IMR-90 (cell line): Measurements from ENCODE around the gene FBXL14. TPM values are rescaled to one million over a fixed set of nuclear protein-coding genes. Genes with fewer than 3 reads are reported as not detected.

ENCODE experiments used
- ATAC-seq: fragments of 200-7000 bp; cut with Tn5 transposase; 2 replicates; pipeline ENCODE4 v1.9.1; 2020; ENCODE audit warnings: low read depth, mild to moderate bottlenecking, moderate library complexity
- BruUV-seq: library from RNA; stranded (reverse); fragments of 400-500 nt; replicated peaks from 2 replicates; lab custom pipeline; 2021; lab: Mats Ljungman, UMichigan
- CTCF ChIA-PET: fragments of 300-600 bp; formaldehyde crosslinking; extraction: SDS; loops from one replicate; lab custom pipeline; 2021; ENCODE audit warnings: antibody characterized with exemption; lab: Yijun Ruan, JAX
- POLR2A ChIA-PET: fragments of 300-600 bp; sonication (Branson Sonifier 250); formaldehyde crosslinking; loops from one replicate; lab custom pipeline; 2022; ENCODE audit warnings: antibody characterized with exemption; ENCODE audit not compliant: unreplicated experiment; lab: Charles Lee
- DNase-seq: peaks from one replicate; pipeline ENCODE4 v3.0.0; 2013
- H2AFZ ChIP-seq: replicated peaks from 2 replicates; pipeline ENCODE3; 2013; ENCODE audit warnings: low read length, mild to moderate bottlenecking; ENCODE audit not compliant: poor library complexity
- H2AK5ac ChIP-seq: 2 replicates; pipeline ENCODE4 v1.6.1; 2013; ENCODE audit warnings: low read depth, low read length, inconsistent platforms
- H2AK9ac ChIP-seq: replicated peaks from 2 replicates; pipeline ENCODE3; 2013; ENCODE audit warnings: mild to moderate bottlenecking, low read depth, low read length, moderate library complexity; ENCODE audit not compliant: poor library complexity
- H2BK120ac ChIP-seq: 2 replicates; pipeline ENCODE4 v1.6.1; 2013; ENCODE audit warnings: low read depth, low read length, inconsistent platforms
- H2BK15ac ChIP-seq: 3 replicates; pipeline ENCODE4 v1.6.1; 2013; ENCODE audit warnings: low read depth, low read length, inconsistent platforms
- H2BK20ac ChIP-seq: 2 replicates; pipeline ENCODE4 v1.6.1; 2013; ENCODE audit warnings: low read depth, mild to moderate bottlenecking, inconsistent platforms, low read length, moderate library complexity
- H2BK5ac ChIP-seq: 2 replicates; pipeline ENCODE4 v1.6.1; 2013; ENCODE audit warnings: mild to moderate bottlenecking, low read depth, low read length, inconsistent platforms; ENCODE audit not compliant: poor library complexity, severe bottlenecking
- H3K14ac ChIP-seq: replicated peaks from 2 replicates; pipeline ENCODE4 v1.6.1; 2013; ENCODE audit warnings: low read depth, low read length, inconsistent platforms
- H3K18ac ChIP-seq: 2 replicates; pipeline ENCODE4 v1.6.1; 2013; ENCODE audit warnings: low read depth, low read length, control low read depth
- H3K23ac ChIP-seq: 2 replicates; pipeline ENCODE4 v1.6.1; 2013; ENCODE audit warnings: low read depth, low read length, inconsistent platforms
- H3K27ac ChIP-seq: 2 replicates; pipeline ENCODE4 v1.5.1; 2013; ENCODE audit warnings: mild to moderate bottlenecking, control low read depth, low read length; ENCODE audit not compliant: insufficient read depth
- H3K27me3 ChIP-seq: 2 replicates; pipeline ENCODE4 v1.6.1; 2013; ENCODE audit warnings: low read length; ENCODE audit not compliant: control insufficient read depth, insufficient read depth
- H3K36me3 ChIP-seq: 2 replicates; pipeline ENCODE4 v1.6.1; 2013; ENCODE audit warnings: low read length, mixed read lengths; ENCODE audit not compliant: control insufficient read depth, insufficient read depth
- H3K4ac ChIP-seq: 2 replicates; pipeline ENCODE4 v1.6.1; 2013; ENCODE audit warnings: low read depth, low read length, inconsistent platforms
- H3K4me1 ChIP-seq: 2 replicates; pipeline ENCODE4 v1.6.1; 2013; ENCODE audit warnings: low read length, mixed read lengths; ENCODE audit not compliant: control insufficient read depth, insufficient read depth
- H3K4me2 ChIP-seq: 2 replicates; pipeline ENCODE4 v1.6.1; 2013; ENCODE audit warnings: low read depth, mild to moderate bottlenecking, control low read depth, low read length, moderate library complexity
- H3K4me3 ChIP-seq: 2 replicates; pipeline ENCODE4 v1.5.1; 2013; ENCODE audit warnings: low read depth, mild to moderate bottlenecking, control low read depth, low read length, moderate library complexity; ENCODE audit not compliant: insufficient read depth
- H3K56ac ChIP-seq: 2 replicates; pipeline ENCODE4 v1.6.1; 2013; ENCODE audit warnings: low read length, inconsistent platforms; ENCODE audit not compliant: insufficient read depth; ENCODE audit errors: extremely low read depth
- H3K79me1 ChIP-seq, 2 experiments: 2 replicates each; pipeline ENCODE4 v1.6.1; 2013; ENCODE audit warnings: low read length in 2 of 2, inconsistent platforms in 1 of 2, low read depth in 1 of 2
- H3K9ac ChIP-seq: 2 replicates; pipeline ENCODE4 v1.6.1; 2013; ENCODE audit warnings: low read depth, low read length, control low read depth
- H3K9me1 ChIP-seq: 2 replicates; pipeline ENCODE4 v1.6.1; 2013; ENCODE audit warnings: low read length, inconsistent platforms; ENCODE audit not compliant: insufficient read depth
- H3K9me3 ChIP-seq: 2 replicates; pipeline ENCODE4 v1.6.1; 2013; ENCODE audit warnings: low read length; ENCODE audit not compliant: control insufficient read depth, insufficient read depth
- H4K20me1 ChIP-seq: 2 replicates; pipeline ENCODE4 v1.6.1; 2013; ENCODE audit warnings: low read length, inconsistent platforms; ENCODE audit not compliant: insufficient read depth
- H4K5ac ChIP-seq: 2 replicates; pipeline ENCODE4 v1.6.1; 2013; ENCODE audit warnings: mild to moderate bottlenecking, low read depth, low read length, control low read depth
- H4K8ac ChIP-seq, 2 experiments: 2 replicates each; pipeline ENCODE4 v1.6.1; 2013; ENCODE audit warnings: low read depth in 2 of 2, low read length in 2 of 2, control low read depth in 1 of 2, inconsistent platforms in 1 of 2
- H4K91ac ChIP-seq: 2 replicates; pipeline ENCODE4 v1.6.1; 2013; ENCODE audit warnings: low read depth, low read length, inconsistent platforms; ENCODE audit not compliant: insufficient read depth
- ELK1 ChIP-seq: fragments of 150-350 bp; IDR thresholded peaks from 2 replicates; pipeline ENCODE4 v1.6.1; 2016; ENCODE audit warnings: low read depth, mild to moderate bottlenecking, low read length, moderate library complexity, borderline replicate concordance
- FOS ChIP-seq: fragments of 150-350 bp; IDR thresholded peaks from 2 replicates; pipeline ENCODE4 v1.6.1; 2016; ENCODE audit warnings: low read depth, low read length
- WGBS, 2 experiments: methylation state at CpG; one replicate each; pipeline versions ENCODE4 v1.1.5 to v1.1.7; 2013; ENCODE audit warnings: missing lambda C conversion rate in 2 of 2; ENCODE audit not compliant: insufficient read length in 1 of 2; ENCODE audit errors: extremely low coverage in 2 of 2; 5-methylcytosine and 5-hydroxymethylcytosine counted together
- dilution Hi-C: fragments of 300-500 bp; cut with HindIII; formaldehyde crosslinking; loops from one replicate; pipeline ENCODE4 v1.14.3; 2018; ENCODE audit warnings: low sequenced_read_pairs; ENCODE audit not compliant: unreplicated experiment
- in situ Hi-C: fragments of 300-500 bp; cut with MboI; formaldehyde crosslinking; loops from 3 replicates; pipeline ENCODE4 v1.14.3; 2019; ENCODE audit warnings: low sequenced_read_pairs, inconsistent platforms, mixed read lengths
- intact Hi-C: fragments of 100-400 bp; cut with micrococcal nuclease; formaldehyde crosslinking; loops from 2 replicates; pipeline ENCODE4 v1.10.0; 2022
- polyA plus RNA-seq, 3 experiments: library from polyadenylated mRNA; depleted of rRNA; stranded (reverse); fragments of >200 nt; gene quantifications; 2 replicates each; pipeline ENCODE4 v1.2.3, GENCODE V29; 2012; ENCODE audit warnings: low replicate concordance in 1 of 3
- total RNA-seq: library from RNA; depleted of rRNA; stranded (reverse); fragments of >200 nt; gene quantifications from 2 replicates; pipeline ENCODE4 v1.2.3, GENCODE V29; 2012

The FBXL14 gene
- total and polyA plus RNA-seq, 2 of the 4 experiments (the other 2 are of a cell fraction), result 4.7 to 7.3 TPM

- Histone ChIP-seq H2AFZ (peak overlapping the region; percentile 72), H3K18ac (peak overlapping the region; percentile 39), H2AK5ac (peak overlapping the region; percentile 86), H3K4me2 (peak overlapping the region; percentile 73), H3K36me3 (no peaks in the 10 kb centered on the region), H4K8ac (peak overlapping the region in 1 of 2 experiments; percentile 48; a peak in 2 of 4 replicates), H3K79me1 (peaks cover 16 to 91% of the 10 kb centered on the region in 2 experiments), H3K4ac (peak overlapping the region; percentile 62), H3K27ac (peak overlapping the region; percentile 57), H3K14ac (peak overlapping the region; percentile 49), H2BK20ac (peak overlapping the region; percentile 46), H3K4me3 (peak overlapping the region; percentile 34), H3K4me1 (peaks cover 4% of the 10 kb centered on the region), H4K5ac (0 out of 2 replicates have a peak overlapping the region, but pooled peaks have one; percentile 6), H3K23ac (peak overlapping the region; percentile 75), H3K9me3 (no peaks in the 10 kb centered on the region), H2BK120ac (peak overlapping the region; percentile 70), H2BK5ac (peak overlapping the region; percentile 68), H2AK9ac (peak overlapping the region; percentile 1), H4K20me1 (peaks cover 39% of the 10 kb centered on the region), H3K56ac (0 out of 2 replicates have a peak overlapping the region, but pooled peaks have one; percentile 7), H4K91ac (peak overlapping the region; percentile 34), H3K27me3 (no peaks in the 10 kb centered on the region), H3K9ac (peak overlapping the region; percentile 23), H3K9me1 (peaks cover 10% of the 10 kb centered on the region), H2BK15ac (0 out of 3 replicates have a peak overlapping the region, but pooled peaks have one; percentile 3)
- CTCF ChIA-PET, result interaction anchor here (1.5 to 1.8 kb wide), 3 partner anchors 19 to 334 kb away, joined by 3 to 4 read pairs (median 4); no protein-coding TSS in a partner anchor
- TF ChIP-seq FOS (peak; percentile 51), ELK1 (no peak)
- no TSS peak for BruUV-seq
- dilution Hi-C loops (no loop called here), intact Hi-C loops (no loop called here), in situ Hi-C loops (no loop called here)
- ATAC-seq (peak; percentile 47), DNase-seq (peak; percentile 84)
- WGBS, 2 experiments, result 20% methylated on average over 4 of the region's 12 CpGs; no CpG with 5 or more reads in 1 of the 2 experiments
- POLR2A ChIA-PET, result no interaction called here
Measured at GRCh38 chr12:1606021-1606622, 11.7 kb upstream of the FBXL14 start.
